Cerebellar nuclear complex (tissue), 1 donor: ENCODE data around the gene ZDHHC7.

Experiments
- DNase-seq, 2 experiments: peaks; one replicate each; lab custom pipeline; 2025; lab: John Stamatoyannopoulos, UW

Gene ZDHHC7

GRCh38 chr16:85018529-85019236, 7.3 kb upstream of the ZDHHC7 start:
- DNase-seq, result no peak

DNA sequence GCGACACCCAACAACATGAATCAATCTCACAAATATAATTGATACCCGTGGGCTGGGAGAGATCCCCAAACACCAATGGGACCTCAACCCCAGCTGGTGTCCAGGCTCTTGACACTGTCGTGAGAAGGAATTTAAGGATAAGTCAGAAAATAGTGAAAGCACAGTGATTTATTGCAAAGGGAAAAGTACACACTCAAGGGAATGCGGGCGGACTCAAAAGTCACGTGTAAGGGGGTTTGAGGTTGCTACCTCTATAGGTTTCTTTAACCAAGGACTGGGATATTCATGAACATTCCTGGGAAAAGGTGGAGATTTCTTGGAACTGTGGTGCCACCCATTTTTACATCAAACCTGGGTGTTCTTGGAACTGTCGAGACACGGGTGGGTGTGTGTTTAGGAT, 6.3 kb upstream of the ZDHHC7 start:
- no peak for DNase-seq

- DNase-seq, result no peak
Measured at GRCh38 chr16:85017151-85017550, 5.8 kb upstream of the ZDHHC7 start.

DNA sequence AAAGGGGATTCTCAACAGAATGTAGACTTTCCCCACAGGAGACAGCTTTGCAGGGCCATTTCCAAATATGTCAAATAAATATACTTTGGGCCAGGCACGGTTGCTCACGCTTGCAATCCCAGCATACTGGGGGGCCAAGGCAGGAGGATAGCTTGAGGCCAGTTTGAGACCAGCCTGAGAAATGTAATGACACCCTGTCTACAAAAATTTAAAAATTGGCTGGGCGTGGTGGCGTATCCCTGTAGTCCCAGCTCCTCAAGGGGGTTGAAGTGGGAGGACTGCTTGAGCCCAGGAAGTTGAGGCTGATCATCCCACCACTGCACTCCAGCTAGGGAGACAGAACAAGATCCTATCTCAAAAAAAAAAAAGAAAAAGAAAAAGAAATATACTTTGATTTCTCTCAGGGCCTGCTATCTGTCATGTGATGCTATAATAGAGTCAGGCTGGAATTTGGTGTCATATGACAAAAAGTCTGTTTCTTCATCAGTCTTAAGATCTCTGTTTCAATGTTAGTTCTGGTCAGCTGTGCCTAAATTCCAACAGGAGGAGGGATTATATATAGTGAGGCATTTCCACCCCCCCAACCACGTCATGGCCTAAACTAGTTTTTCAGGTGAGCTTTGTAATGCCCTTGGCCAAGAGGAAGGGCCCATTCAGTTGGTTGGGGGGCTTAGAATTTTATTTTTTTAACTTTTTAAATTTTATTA, 4.3 kb upstream of the ZDHHC7 start:
- no peak for DNase-seq

DNA sequence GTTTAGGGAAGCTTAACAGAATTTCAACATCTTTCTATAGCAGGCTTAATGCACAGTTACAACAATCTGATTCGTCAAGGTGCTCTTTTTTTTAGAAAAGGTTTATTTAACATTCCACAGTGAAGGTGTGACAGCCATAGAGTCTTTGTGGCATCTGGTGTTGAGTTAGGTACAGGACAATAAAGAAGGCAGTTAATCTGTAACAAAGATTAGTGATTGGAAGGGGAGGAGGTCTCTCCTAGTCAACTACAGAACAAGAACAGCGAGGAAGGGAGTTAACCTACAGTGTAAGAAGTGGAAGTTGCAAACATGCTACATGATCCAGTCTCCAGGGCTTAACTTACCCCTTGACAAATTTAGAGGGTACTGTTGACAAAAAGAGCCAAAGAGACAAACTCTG, 3.0 kb upstream of the ZDHHC7 start:
- no peak for DNase-seq

DNA sequence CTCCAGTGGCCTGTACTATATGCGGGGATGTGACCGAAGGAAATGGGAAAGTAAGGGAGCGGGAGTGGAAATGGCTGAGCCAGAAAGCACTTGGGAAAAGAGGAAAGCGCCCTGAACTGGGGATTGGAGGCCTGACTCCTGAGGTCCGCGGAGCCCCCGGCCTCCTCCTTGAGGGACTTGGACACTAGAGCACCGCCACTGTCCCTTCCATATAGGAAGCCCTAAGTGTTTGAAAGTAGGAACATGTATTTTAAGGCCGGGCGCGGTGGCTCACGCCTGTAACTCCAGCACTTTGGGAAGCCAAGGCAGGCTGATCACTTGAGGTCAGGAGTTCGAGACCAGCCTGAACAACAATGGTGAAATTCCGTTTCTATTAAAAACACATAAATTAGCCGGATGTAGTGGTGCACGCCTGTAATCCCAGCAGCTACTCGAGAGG, 530 bp upstream of the ZDHHC7 start:
- no peak for DNase-seq

DNA sequence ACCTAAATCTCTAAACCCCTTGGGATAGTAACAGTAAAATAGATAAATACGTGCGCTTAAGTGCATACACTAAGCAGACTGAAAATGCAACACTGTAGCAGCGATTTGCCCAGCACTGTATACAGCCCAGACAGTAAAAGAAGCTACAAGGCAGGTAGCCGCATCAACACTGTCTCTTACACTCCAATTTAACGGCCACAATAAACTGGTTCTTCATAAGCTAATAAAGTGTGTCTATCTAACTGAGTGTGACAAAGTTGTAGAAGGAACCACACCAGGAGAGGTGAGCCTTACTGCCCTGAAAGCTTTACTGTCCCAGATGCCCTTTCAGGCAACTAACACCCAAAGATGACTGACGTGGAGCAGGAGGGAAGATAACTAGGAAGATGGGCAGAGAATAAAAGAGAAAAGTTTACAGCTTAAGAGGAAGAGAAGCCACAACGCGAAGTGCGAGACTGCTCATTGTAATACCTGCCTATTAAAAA, 847 bp downstream of the ZDHHC7 start:
- DNase-seq, result no peak

DNA sequence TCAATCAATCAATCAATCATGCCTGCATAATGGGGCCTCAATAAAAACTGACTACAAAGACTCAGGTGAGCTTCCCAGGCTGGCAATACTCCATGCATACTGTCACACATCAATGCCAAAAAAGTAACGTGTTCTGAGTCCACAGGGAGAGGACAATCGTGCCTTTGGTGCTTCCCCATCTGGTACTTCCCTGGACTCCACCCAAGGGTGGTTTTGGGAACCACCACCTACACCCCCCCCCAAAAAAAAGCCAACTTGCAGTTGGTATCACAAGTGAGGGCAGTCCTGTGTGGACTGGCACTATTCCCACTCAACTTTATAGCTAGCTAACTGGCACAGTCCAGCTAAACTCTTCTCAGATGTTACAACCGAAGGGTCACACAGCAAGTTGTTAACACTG, 3.1 kb downstream of the ZDHHC7 start:
- DNase-seq, result no peak

DNA sequence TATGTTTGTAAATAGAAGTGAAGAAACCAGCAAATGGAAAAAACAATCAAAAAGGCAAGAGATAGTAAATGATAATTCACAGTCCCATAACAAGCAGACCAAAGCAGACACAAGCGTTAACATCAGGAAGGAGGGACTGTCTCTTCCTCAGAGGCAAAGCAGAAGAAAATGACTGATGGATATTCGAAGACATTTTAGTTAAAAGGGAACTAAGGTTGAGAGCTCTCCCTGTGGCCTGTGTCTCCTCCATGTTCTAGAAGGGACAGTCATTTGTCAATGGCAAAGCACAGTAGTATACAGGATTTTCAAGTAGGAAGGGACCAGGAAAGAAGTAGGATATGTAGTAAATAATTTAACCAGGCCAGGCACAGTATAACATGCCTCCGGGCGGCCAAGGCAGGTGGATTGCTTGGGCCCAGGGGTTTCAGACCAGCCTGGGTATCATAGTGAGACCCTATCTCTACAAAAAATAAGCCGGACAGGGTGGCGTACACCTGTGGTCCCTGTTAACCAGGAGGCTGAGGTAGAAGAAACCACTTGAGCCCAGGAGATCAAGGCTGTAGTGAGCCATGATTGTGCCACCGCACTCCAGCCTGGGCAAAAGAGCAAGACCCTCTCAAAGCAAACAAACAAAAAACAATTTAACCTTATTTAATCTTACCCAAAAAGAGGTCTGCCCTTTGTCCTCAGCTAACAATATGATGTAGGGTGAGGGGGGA, 3.7 kb downstream of the ZDHHC7 start:
- DNase-seq, result no peak

- DNase-seq, result no peak
Measured at GRCh38 chr16:85006639-85007038, 4.7 kb downstream of the ZDHHC7 start.

DNA sequence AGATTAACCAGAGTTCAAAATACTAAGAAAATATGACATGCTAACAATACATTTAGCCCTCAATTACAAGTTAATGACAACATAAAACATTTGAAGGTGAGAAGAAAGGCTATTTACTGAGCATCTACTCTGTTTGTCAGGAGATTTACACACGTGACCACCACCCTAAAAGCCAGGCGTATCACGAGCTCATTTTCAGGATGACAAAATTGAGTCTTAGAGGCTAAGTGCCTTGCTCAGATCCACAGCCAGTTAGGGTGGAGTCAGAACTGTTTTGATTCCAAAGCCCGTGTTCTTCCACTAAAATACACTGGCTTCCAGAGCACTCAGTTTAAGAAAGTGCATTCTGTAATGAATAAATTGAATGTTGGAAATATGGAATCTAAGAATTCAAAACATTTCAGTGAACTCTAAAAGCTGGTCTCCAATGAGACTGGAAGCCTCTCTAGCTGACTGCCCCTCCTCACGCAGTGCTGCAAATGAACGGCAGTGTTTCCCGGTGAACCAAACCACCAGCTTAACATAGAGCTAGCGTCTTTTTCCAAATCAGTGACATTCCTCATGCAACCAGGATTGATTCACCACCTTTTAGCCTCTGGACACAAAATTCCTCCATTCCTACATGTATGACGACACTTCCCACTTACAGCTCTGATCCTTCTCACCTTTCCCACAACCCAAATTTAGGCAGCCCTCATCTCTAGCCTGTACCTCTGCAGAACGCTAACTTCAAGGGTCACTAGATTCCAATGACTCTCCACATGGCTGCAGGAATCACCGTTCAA, 5.9 kb downstream of the ZDHHC7 start:
- no peak for DNase-seq

GRCh38 chr16:85004587-85005205, 6.6 kb downstream of the ZDHHC7 start:
- DNase-seq, result no peak

- DNase-seq, result no peak
Measured at GRCh38 chr16:85003725-85004586, 7.4 kb downstream of the ZDHHC7 start.

DNA sequence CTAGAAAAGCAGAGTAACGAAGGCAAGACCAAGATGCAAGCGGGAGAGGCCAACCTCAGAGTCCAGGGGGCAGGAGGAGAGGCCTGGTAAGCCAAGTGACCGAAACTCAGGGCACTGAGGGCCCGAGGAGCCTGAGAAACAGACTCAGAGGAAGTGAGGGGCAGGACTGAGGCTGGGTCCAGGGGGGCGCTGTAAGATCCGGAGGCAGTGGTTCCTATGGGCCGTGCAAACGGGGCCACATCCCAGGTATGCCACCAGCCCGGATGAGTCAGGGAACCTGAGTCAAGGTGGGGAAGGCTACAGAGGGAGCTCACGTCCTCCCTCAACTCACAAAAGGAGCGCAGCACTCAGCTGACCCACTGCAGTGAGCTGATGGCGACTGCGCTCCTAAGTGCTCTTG, 8.3 kb downstream of the ZDHHC7 start:
- DNase-seq, result no peak

DNA sequence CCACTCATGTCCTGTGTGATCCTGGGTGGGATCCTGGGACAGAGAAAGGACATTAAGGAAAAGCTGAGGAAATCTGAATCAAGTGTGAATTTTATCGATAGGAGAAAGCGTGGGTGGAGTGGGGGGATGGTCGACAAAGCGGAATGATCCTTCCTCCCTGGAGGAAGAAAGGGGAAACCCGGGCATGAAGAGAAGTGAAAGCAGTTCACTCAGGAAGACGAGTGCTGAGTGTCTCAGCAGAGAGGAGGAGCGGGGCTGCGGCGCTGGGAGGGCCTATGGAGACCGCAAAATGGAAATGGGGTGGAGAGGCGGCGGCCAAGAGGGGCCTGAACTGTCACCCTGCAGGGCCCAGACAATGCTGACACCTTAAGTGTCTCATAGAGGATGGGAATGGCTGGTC, 8.7 kb downstream of the ZDHHC7 start:
- no peak for DNase-seq

- DNase-seq, result no peak
Measured at GRCh38 chr16:85002099-85002541, 9.2 kb downstream of the ZDHHC7 start.

DNA sequence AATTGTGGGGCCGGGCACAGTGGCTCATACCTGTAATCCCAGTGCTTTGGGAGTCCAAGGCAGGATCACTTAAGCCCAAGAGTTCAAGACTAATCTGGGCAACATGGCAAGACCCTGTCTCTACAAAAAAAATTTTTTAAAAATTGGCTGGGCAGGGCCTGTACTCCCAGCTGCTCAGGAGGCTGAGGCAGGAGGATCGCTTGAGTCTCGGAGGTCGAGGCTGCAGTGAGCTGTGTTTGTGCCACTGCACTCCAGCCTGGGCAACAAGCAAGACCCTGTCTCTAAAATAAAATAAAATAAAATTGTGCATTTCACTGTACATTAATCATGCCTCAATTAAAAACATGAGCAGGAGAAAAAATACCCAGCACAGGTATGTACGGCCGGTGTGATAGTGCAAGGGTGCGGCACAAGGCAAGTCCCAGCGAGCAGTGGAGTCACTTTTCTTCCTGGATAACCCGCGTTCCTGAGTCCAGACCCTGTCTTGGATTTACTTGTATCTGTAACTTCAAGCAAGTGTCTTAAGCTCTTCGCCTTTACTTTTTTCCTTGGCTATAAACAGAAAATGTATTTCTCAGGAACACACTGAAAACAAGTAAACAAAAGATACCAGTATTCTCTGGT, 11.4 kb downstream of the ZDHHC7 start:
- no peak for DNase-seq

DNA sequence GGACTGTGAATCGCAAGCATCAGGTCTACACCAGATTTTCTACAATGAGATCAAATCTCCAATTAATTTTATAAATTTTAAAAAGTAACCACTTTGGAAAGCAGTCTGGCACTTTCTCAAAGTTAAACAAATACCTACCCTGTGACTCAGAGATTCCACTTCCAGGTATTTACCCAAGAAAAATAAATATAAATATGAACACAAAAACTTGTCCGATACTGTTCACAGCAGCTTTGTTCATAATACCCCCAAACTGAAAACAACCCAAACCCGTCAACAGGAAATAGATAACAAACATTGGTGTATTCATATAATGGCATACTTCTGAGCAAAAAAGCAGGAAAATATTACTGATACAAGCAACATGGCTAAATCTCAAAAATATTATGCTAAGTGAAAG, 12.1 kb downstream of the ZDHHC7 start:
- no peak for DNase-seq

GRCh38 chr16:84996365-84996764, 15.0 kb downstream of the ZDHHC7 start:
- no peak for DNase-seq

DNA sequence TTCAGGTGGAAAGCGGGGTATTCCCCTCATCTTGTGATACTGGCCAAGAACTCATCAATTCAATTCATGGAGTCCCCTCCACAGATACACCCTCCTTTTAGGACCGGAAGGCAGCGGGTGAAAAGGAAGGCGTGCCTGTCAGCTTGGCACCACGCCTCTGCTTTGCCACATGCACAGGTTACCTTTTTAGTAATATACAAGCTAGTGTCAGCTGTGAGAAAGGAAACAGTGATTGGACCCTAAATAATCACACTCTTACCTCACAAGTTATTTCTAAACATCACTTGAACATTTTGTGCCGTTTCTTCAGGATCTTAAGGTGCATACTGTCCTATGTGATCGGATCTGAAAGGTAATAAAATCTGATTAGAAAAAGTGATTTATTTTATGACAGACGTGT, 15.7 kb downstream of the ZDHHC7 start:
- DNase-seq, result no peak
